Measurements from ENCODE around the gene KATNB1. TPM values are rescaled to one million over a fixed set of nuclear protein-coding genes. Genes with fewer than 3 reads are reported as not detected.
"Not testable (repeated sequence)": the region's sequence is repeated elsewhere in the genome, so short reads cannot be mapped to it uniquely, and the experiment has no call there.

Gene KATNB1
- total RNA-seq, 1 donor from 2014 or later, result 34.7 TPM

- DNase-seq (ENCODE audit: low read depth), result no peak
- TF ChIP-seq CTCF (conservative IDR thresholded peaks at IDR 0.05; ENCODE audit: low read depth, low read length), result no peak
- H3K4me3 ChIP-seq (ENCODE audit: low read depth, low read length), result no peak overlapping the region
Measured at GRCh38 chr16:57794849-57795430, 59.4 kb downstream of the KATNB1 start.

- peak; percentile 60 for TF ChIP-seq CTCF (conservative IDR thresholded peaks at IDR 0.05; ENCODE audit: low read depth, low read length)
- DNase-seq (ENCODE audit: low read depth), result no peak
Measured at GRCh38 chr16:57795431-57795878, 59.9 kb downstream of the KATNB1 start.

GRCh38 chr16:57796014-57796413, 60.4 kb downstream of the KATNB1 start:
- peak overlapping the region; percentile 84 for H3K4me3 ChIP-seq (ENCODE audit: low read depth, low read length)
- DNase-seq (ENCODE audit: low read depth), result not testable (repeated sequence)

More at GRCh38 chr16:57795431-57795878, 59.9 kb downstream of the KATNB1 start:
- H3K4me3 ChIP-seq (ENCODE audit: low read depth, low read length), result no peak overlapping the region

DNA sequence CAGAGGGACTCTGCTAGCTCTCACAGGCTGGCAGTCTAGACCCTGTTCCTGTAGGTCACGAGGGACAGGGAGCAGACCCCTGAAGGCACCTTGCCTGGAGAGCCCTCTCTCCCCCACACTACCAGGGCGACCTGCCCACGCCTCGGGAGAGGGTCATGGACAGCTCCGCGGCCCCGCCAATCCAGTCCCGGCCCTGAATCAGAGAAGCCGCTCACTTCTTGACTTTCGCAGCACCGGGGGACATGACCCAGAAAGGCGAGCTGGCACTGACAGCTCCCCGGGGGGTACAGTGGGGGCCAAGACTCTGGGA, 61.6 kb downstream of the KATNB1 start:
- peak overlapping the region; percentile 84 for H3K4me3 ChIP-seq (ENCODE audit: low read depth, low read length)
- no peak for TF ChIP-seq CTCF (conservative IDR thresholded peaks at IDR 0.05; ENCODE audit: low read depth, low read length)
- no peak for DNase-seq (ENCODE audit: low read depth)

DNA sequence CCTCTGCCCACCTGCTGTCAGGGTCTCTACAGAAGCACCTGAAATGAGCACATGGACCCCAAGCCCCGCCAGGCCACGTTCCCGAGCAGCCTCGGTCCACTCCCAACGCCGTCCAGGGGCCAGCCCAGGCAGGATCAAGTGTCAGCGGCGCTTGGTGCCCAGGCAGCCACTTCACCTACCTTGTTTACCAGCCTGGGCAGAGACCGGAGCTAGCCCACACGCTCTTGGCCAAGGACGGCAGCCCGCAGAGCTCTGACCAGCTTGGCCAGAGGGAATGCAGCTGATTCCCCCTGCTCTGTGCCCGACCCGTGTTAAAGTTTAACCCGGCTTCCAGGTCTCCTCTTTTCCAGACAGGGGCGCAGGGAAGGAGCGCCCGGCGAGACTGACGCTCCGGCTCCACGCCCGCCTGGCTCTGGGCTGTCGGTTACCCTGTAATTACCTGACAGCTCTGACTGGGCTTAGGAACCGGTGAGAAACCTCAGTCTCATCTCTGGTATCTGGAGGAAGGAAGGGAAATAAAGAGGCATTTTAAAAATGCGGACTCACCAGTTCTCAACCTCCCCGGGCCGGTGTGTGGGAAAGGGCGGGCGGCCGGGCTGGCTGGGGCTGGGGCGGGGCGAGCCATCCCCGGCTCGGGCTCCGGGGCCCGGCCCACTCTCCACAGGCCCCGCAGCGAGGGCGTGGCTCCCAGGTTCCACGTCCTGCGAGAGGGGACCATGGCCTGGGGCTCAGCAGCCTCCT, 62.1 kb downstream of the KATNB1 start:
- TF ChIP-seq CTCF (conservative IDR thresholded peaks at IDR 0.05; ENCODE audit: low read depth, low read length), result no peak
- DNase-seq (ENCODE audit: low read depth), result no peak
- peak overlapping the region; percentile 84 for H3K4me3 ChIP-seq (ENCODE audit: low read depth, low read length)

- TF ChIP-seq CTCF (conservative IDR thresholded peaks at IDR 0.05; ENCODE audit: low read depth, low read length), result no peak
- no peak for DNase-seq (ENCODE audit: low read depth)
- H3K4me3 ChIP-seq (ENCODE audit: low read depth, low read length), result peak overlapping the region; percentile 84
Measured at GRCh38 chr16:57798267-57798810, 62.8 kb downstream of the KATNB1 start.

DNA sequence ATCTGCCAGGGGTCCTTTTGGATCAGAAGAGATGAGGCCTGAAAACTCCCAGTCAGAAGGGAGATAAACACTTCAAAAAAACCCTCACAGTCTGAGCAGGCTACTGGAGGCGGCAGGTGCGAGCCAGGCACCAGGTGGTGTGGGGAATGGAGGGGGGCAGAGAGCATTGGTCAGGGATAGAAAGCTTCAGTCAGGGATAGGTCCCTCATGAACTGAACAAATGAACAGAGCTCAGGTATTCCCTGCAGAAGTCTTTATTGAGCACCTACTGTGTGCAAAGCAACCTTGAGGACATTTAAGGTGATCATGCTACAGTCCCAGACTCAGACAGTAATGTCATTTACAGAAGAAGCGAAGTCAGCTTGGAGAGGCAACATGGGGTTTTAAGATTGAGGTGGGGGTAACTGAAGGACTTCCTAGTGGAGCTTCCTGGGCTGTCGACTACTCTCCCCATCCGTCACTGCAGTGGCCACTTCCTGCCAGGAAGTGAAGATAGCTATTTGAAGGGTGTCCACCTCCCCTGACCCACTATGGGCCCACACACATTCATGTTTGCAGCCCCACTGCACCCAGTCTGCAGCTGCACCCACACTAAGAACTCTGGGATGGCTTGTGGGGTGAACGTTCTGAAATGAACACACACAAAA, 63.5 kb downstream of the KATNB1 start:
- H3K4me3 ChIP-seq (ENCODE audit: low read depth, low read length), result peak overlapping the region; percentile 84
- TF ChIP-seq CTCF (conservative IDR thresholded peaks at IDR 0.05; ENCODE audit: low read depth, low read length), result no peak
- DNase-seq (ENCODE audit: low read depth), result no peak

Data from epithelial cell of proximal tubule (primary cell).